ENCODE data around the gene METTL2A. TPM values are rescaled to one million over a fixed set of nuclear protein-coding genes. Genes with fewer than 3 reads are reported as not detected.
"Not testable (repeated sequence)": the region's sequence is repeated elsewhere in the genome, so short reads cannot be mapped to it uniquely, and the experiment has no call there.

METTL2A gene
- total RNA-seq, 1 donor from 2014 or later, result 31.9 TPM

DNA sequence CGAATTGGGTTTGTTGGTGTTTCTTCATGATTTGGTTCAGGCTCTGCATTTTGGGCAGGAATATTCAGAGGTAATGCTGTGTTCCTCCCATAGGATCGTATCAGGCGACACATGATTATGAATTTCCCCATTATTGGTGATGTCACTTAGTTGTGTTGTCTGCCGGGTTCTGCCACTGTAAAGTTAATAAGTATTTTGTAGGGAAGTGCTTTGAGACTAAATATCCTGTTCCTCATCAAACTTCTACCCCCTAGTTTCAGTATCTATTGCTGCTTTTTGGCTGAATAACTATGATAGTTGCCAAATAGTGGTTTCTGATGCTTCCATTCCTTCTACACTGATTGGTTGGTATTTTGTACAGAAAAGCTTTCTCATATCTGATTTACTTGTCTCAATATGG is 28.5 kb downstream of the METTL2A start:
- H3K4me3 Mint-ChIP-seq (ENCODE audit: low read depth); DNase-seq (ENCODE audit: low spot score); intact Hi-C loops (cut with micrococcal nuclease); H3K27ac Mint-ChIP-seq; H3K4me1 Mint-ChIP-seq (ENCODE audit: low read depth); H3K27me3 Mint-ChIP-seq (ENCODE audit: low read depth); H3K9me3 Mint-ChIP-seq: not testable (repeated sequence)
- peaks cover 23% of the 10 kb centered on the region for H3K36me3 Mint-ChIP-seq (ENCODE audit: low read depth)

GRCh38 chr17:62453041-62453440 is 29.3 kb downstream of the METTL2A start:
- intact Hi-C loops (cut with micrococcal nuclease); H3K4me3 Mint-ChIP-seq (ENCODE audit: low read depth); H3K9me3 Mint-ChIP-seq; H3K4me1 Mint-ChIP-seq (ENCODE audit: low read depth); H3K27ac Mint-ChIP-seq; DNase-seq (ENCODE audit: low spot score); H3K27me3 Mint-ChIP-seq (ENCODE audit: low read depth): not testable (repeated sequence)
- H3K36me3 Mint-ChIP-seq (ENCODE audit: low read depth), result peaks cover 15% of the 10 kb centered on the region

DNA sequence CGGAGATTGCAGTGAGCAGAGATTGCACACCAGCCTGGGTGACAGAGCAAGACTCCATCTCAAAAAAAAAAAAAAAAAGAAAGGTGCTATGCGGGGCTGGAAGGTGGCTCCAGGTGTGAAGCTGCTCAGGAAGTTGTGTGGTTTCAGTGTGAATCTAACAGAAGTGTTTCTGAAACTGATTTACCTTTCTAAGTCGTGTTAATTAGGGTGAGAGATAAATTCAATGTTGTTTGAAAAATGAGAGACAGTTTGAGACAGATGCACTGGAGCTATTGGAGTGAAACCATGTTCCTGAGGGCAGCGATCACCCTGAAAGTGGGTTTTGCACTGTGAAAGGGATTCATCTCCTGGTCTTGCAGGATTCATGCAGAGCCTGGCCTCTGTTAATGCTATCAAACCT is 30.0 kb downstream of the METTL2A start:
- not testable (repeated sequence) for H3K27me3 Mint-ChIP-seq (ENCODE audit: low read depth); H3K4me3 Mint-ChIP-seq (ENCODE audit: low read depth)

GRCh38 chr17:62454111-62454510 is 30.4 kb downstream of the METTL2A start:
- H3K4me3 Mint-ChIP-seq (ENCODE audit: low read depth); H3K4me1 Mint-ChIP-seq (ENCODE audit: low read depth); H3K36me3 Mint-ChIP-seq (ENCODE audit: low read depth); DNase-seq (ENCODE audit: low spot score); H3K27ac Mint-ChIP-seq; H3K27me3 Mint-ChIP-seq (ENCODE audit: low read depth); H3K9me3 Mint-ChIP-seq; intact Hi-C loops (cut with micrococcal nuclease): not testable (repeated sequence)

More for the DNA sequence above, 30.0 kb downstream of the METTL2A start:
- H3K36me3 Mint-ChIP-seq (ENCODE audit: low read depth); H3K9me3 Mint-ChIP-seq; H3K4me1 Mint-ChIP-seq (ENCODE audit: low read depth); intact Hi-C loops (cut with micrococcal nuclease); H3K27ac Mint-ChIP-seq; DNase-seq (ENCODE audit: low spot score): not testable (repeated sequence)

GRCh38 chr17:62456016-62456415 is 32.3 kb downstream of the METTL2A start:
- Mint-ChIP-seq H3K4me3 (ENCODE audit: low read depth) (no peak overlapping the region), H3K27ac (no peak overlapping the region), H3K27me3 (ENCODE audit: low read depth) (no peaks in the 10 kb centered on the region), H3K4me1 (ENCODE audit: low read depth) (peaks cover 4% of the 10 kb centered on the region), H3K36me3 (ENCODE audit: low read depth) (peaks cover 5% of the 10 kb centered on the region), H3K9me3 (no peaks in the 10 kb centered on the region)
- DNase-seq (ENCODE audit: low spot score), result no peak
- intact Hi-C loops (cut with micrococcal nuclease), result no loop called here

DNA sequence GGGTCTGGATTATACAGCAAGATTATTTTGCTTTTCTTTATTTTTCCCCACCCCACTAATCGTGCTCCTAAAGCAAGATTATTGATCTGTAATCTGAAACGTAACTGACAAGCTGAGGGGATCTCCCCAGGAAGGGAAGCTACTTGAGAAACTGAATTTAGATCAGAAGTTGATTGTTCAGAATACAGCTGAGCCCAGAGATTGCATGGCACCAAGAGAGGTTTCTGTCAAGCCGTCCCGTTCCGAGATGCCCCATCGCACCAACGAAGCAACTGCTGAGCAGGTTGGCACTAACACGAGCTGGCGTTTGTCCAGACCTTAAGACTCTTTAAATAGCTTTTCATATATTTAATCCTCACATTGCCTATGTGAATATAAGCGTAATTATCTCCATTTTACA is 34.8 kb downstream of the METTL2A start:
- DNase-seq (ENCODE audit: low spot score); intact Hi-C loops (cut with micrococcal nuclease); H3K9me3 Mint-ChIP-seq; H3K27me3 Mint-ChIP-seq (ENCODE audit: low read depth); H3K4me1 Mint-ChIP-seq (ENCODE audit: low read depth); H3K36me3 Mint-ChIP-seq (ENCODE audit: low read depth); H3K27ac Mint-ChIP-seq; H3K4me3 Mint-ChIP-seq (ENCODE audit: low read depth): not testable (repeated sequence)

DNA sequence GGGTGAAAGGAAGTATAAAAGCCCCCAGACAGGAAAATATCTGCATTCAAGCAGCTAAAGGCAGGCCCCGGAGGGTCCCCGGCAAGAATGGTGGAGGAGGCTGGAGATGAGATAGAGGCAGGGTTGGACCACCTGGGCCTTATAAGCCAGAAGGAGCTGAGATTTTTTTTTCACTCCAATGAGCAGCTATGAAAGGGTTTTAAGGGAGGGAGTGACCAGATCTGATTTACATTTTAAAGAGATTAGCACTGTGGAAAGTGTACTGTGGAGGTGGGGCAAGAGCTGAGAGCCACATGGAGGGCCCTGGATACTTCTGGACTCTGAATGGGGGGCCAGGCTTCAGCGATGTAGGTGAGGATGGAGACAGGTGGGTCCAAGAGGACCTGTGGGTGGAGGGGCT is 40.7 kb downstream of the METTL2A start:
- intact Hi-C loops (cut with micrococcal nuclease); H3K27ac Mint-ChIP-seq; H3K27me3 Mint-ChIP-seq (ENCODE audit: low read depth); H3K36me3 Mint-ChIP-seq (ENCODE audit: low read depth); H3K4me3 Mint-ChIP-seq (ENCODE audit: low read depth); H3K4me1 Mint-ChIP-seq (ENCODE audit: low read depth); DNase-seq (ENCODE audit: low spot score); H3K9me3 Mint-ChIP-seq: not testable (repeated sequence)

- not testable (repeated sequence) for H3K27me3 Mint-ChIP-seq (ENCODE audit: low read depth)
These were observed 41.6 kb downstream of the METTL2A start for GRCh38 chr17:62465271-62465670.

DNA sequence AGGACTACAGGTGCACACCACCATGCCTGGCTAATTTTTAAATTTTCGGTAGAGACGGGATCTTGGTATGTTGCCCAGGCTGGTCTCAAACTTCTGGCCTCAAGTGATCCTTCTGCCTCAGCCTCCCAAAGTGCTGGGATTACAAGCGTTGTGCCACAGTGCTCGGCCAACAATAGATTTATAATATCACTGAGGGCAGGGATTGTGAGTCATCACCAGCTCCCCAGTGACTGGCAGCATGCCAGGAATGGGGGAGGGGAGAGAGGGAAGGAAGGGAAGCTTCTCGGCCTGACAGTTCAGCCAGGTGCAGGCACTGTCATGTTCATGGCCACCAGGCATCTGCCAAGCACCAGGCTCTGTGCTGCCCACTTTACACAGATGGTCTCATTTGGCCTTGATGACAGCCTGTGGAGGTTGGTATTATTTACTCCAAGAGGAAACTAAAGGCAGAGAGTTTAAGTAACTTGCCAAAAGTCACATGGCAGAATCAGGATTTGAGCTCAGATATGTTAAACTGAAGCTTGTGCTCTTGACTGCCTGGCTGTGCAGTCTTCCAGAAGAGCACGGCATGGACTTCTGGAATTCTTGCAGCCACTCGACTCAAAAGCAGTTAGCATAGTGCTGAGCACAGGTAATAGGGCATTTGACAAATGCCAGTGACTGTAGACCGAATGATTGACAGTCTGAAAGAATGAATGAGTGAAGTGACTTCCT is 47.1 kb downstream of the METTL2A start:
- H3K4me3 Mint-ChIP-seq (ENCODE audit: low read depth); H3K36me3 Mint-ChIP-seq (ENCODE audit: low read depth); H3K27me3 Mint-ChIP-seq (ENCODE audit: low read depth); DNase-seq (ENCODE audit: low spot score); intact Hi-C loops (cut with micrococcal nuclease); H3K4me1 Mint-ChIP-seq (ENCODE audit: low read depth); H3K9me3 Mint-ChIP-seq; H3K27ac Mint-ChIP-seq: not testable (repeated sequence)

More at GRCh38 chr17:62465271-62465670, 41.6 kb downstream of the METTL2A start:
- H3K27ac Mint-ChIP-seq; intact Hi-C loops (cut with micrococcal nuclease); H3K36me3 Mint-ChIP-seq (ENCODE audit: low read depth); H3K9me3 Mint-ChIP-seq; H3K4me1 Mint-ChIP-seq (ENCODE audit: low read depth); DNase-seq (ENCODE audit: low spot score); H3K4me3 Mint-ChIP-seq (ENCODE audit: low read depth): not testable (repeated sequence)

DNA sequence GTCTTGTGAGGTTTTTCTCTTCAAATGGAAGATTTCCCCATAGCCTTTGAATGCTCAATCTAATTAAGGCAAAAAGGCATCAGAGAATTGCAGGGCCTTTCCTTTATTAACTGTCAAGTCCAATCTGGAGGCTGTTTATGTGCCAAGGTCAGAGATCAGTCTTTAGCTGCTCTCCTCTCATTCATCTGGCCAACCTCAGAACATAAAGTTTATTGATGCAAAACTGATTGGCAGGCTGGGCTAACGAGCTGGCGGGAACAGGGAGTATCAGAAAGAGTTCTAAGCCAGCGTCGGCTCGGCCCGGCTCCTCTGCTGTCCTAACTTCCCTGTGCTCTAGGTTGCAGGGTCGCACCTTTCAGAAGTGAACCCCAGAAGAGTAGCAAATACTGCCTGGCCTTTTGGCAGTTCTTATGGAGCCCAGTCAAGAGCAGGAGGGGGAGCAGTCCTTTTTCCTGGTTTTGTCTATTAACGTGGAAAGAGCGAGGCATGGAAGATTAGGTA is 47.7 kb downstream of the METTL2A start:
- H3K4me1 Mint-ChIP-seq (ENCODE audit: low read depth); H3K4me3 Mint-ChIP-seq (ENCODE audit: low read depth); H3K27ac Mint-ChIP-seq; DNase-seq (ENCODE audit: low spot score); H3K27me3 Mint-ChIP-seq (ENCODE audit: low read depth); intact Hi-C loops (cut with micrococcal nuclease); H3K36me3 Mint-ChIP-seq (ENCODE audit: low read depth); H3K9me3 Mint-ChIP-seq: not testable (repeated sequence)

GRCh38 chr17:62473030-62473982 is 49.6 kb downstream of the METTL2A start:
- H3K4me1 Mint-ChIP-seq (ENCODE audit: low read depth); H3K27me3 Mint-ChIP-seq (ENCODE audit: low read depth); intact Hi-C loops (cut with micrococcal nuclease); H3K27ac Mint-ChIP-seq; DNase-seq (ENCODE audit: low spot score); H3K4me3 Mint-ChIP-seq (ENCODE audit: low read depth); H3K9me3 Mint-ChIP-seq; H3K36me3 Mint-ChIP-seq (ENCODE audit: low read depth): not testable (repeated sequence)

DNA sequence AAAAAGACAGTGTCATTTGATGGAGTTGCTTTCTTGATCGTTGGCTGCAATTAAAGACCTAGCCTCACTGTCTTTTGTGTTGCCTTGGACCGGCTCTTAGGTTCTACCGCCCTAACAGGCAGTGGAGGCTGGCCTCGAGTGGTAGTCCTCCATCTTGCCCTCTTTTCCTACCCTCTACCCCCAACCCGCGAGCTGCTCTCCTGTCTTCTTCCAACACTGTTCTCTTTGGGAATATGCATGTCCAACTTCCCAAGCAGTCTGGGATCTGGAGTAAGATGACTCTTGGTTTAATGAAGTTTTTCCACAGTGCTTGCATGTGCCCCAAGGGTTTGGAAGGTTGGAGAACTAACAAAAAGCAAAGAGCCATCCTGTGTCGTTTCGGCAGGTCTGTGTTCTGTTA is 53.4 kb downstream of the METTL2A start:
- peaks cover 21% of the 10 kb centered on the region for H3K36me3 Mint-ChIP-seq (ENCODE audit: low read depth)
- H3K9me3 Mint-ChIP-seq; H3K27me3 Mint-ChIP-seq (ENCODE audit: low read depth); DNase-seq (ENCODE audit: low spot score): not testable (repeated sequence)
- peak overlapping the region; percentile 76 for H3K4me3 Mint-ChIP-seq (ENCODE audit: low read depth)
- intact Hi-C loops (cut with micrococcal nuclease), result loop anchor here (5.0 kb wide), 1 partner anchor 55 kb away; the partner anchor contains the start of gene METTL2A
- peak overlapping the region; percentile 76 for H3K27ac Mint-ChIP-seq
- peaks cover 15% of the 10 kb centered on the region for H3K4me1 Mint-ChIP-seq (ENCODE audit: low read depth)

Measured in activated T-helper 2 cell treated with anti-CD3 and anti-CD28 coated beads, Interferon-gamma antibody, Interleukin-2, Interleukin-4, amounts not matched to agents 10 μg/mL and 5 μg/mL and 100 μg/mL, durations not matched to agents 14 hours and 24 hours and 36 hours (primary cell).